HCT116 (cell line): ENCODE data around the gene ABL2. TPM values are rescaled to one million over a fixed set of nuclear protein-coding genes. Genes with fewer than 3 reads are reported as not detected.

ENCODE experiments used
- ATAC-seq: fragments of 200-7000 bp; cut with Tn5 transposase; 2 replicates; pipeline ENCODE4 v1.9.1; 2020; ENCODE audit warnings: mild to moderate bottlenecking, moderate library complexity
- BruUV-seq: library from RNA; stranded (reverse); fragments of 400-500 nt; replicated peaks from 2 replicates; lab custom pipeline; 2021; lab: Mats Ljungman, UMichigan
- CTCF ChIA-PET: fragments of 300-600 bp; sonication (Branson Sonifier 250); formaldehyde crosslinking; loops from one replicate; lab custom pipeline; 2021; ENCODE audit warnings: antibody characterized with exemption; lab: Charles Lee
- POLR2A ChIA-PET: fragments of 300-600, 350-600 bp; sonication (Branson Sonifier 250); formaldehyde crosslinking; loops from one replicate; lab custom pipeline; 2021; ENCODE audit warnings: antibody characterized with exemption; lab: Charles Lee
- RAD21 ChIA-PET, 2 experiments: fragments of 300-600 bp; sonication (Branson Sonifier 250); formaldehyde crosslinking; loops; one replicate each; lab custom pipeline; 2023; ENCODE audit warnings: low total read pairs in 2 of 2; ENCODE audit not compliant: uncharacterized antibody in 2 of 2, unreplicated experiment in 2 of 2, low non-redundant PET in 1 of 2; lab: Charles Lee
- DNase-seq: peaks from one replicate; pipeline ENCODE4 v3.0.0-alpha.2; 2010; ENCODE audit warnings: low read depth, low spot score
- H2AFZ ChIP-seq: fragments of 200-600 bp; shearing (Covaris generic), sonication (generic); 2 replicates; pipeline ENCODE4 v1.6.1; 2017; ENCODE audit warnings: low read depth, mixed run types, mixed read lengths, antibody characterized with exemption, low read length; ENCODE audit not compliant: poor library complexity, severe bottlenecking
- H3K27ac ChIP-seq: 2 replicates; pipeline ENCODE4 v1.5.1; 2012; ENCODE audit warnings: low read depth, low read length
- H3K27me3 ChIP-seq: fragments of 200-600 bp; sonication (generic); 2 replicates; pipeline ENCODE4 v1.6.1; 2016; ENCODE audit warnings: mixed run types, low read length, mixed read lengths; ENCODE audit not compliant: insufficient read depth
- H3K36me3 ChIP-seq, 2 experiments: fragments of 200-500 bp in 1 of 2; fragments of 200-600 bp in 1 of 2; sonication (Bioruptor generic) in 1 of 2; sonication (generic) in 1 of 2; 2 replicates each; pipeline versions ENCODE4 v1.5.1 to v1.6.1; 2014 to 2016; ENCODE audit warnings: low read length in 2 of 2, inconsistent platforms in 1 of 2, mixed read lengths in 1 of 2, mixed run types in 1 of 2; ENCODE audit not compliant: insufficient read depth in 2 of 2, control insufficient read depth in 1 of 2
- H3K4me1 ChIP-seq, 2 experiments: fragments of 200-600 bp in 1 of 2; sonication (generic) in 1 of 2; 2 replicates each; pipeline versions ENCODE4 v1.5.1 to v1.6.1; 2012 to 2017; ENCODE audit warnings: low read length in 2 of 2, inconsistent platforms in 1 of 2, mild to moderate bottlenecking in 1 of 2, mixed read lengths in 1 of 2, mixed run types in 1 of 2, moderate library complexity in 1 of 2; ENCODE audit not compliant: insufficient read depth in 2 of 2, control insufficient read depth in 1 of 2
- H3K4me2 ChIP-seq: fragments of 200-600 bp; sonication (generic); 2 replicates; pipeline ENCODE4 v1.6.1; 2017; ENCODE audit warnings: mixed run types, low read length, mixed read lengths
- H3K4me3 ChIP-seq, 2 experiments: fragments of 200-600 bp in 1 of 2; sonication (generic) in 1 of 2; replicated peaks in 1 of 2; 2 replicates each; pipeline ENCODE4 v1.5.1; 2011 to 2016; ENCODE audit warnings: low read length in 2 of 2, control low read depth in 1 of 2, low read depth in 1 of 2, mild to moderate bottlenecking in 1 of 2, mixed read lengths in 1 of 2, mixed run types in 1 of 2
- H3K79me2 ChIP-seq: fragments of 200-600 bp; sonication (generic); 2 replicates; pipeline ENCODE4 v1.6.1; 2017; ENCODE audit warnings: mild to moderate bottlenecking, mixed run types, low read length, moderate library complexity, mixed read lengths; ENCODE audit not compliant: insufficient read depth
- H3K9ac ChIP-seq: fragments of 200-600 bp; sonication (generic); 2 replicates; pipeline ENCODE4 v1.6.1; 2016; ENCODE audit warnings: low read length, mixed read lengths
- H3K9me2 ChIP-seq: fragments of 200-600 bp; sonication (generic), shearing (Covaris generic); 2 replicates; pipeline ENCODE4 v1.6.1; 2017; ENCODE audit warnings: mixed run types, mild to moderate bottlenecking, moderate library complexity; ENCODE audit not compliant: insufficient read depth
- H3K9me3 ChIP-seq, 2 experiments: fragments of 200-500 bp in 1 of 2; fragments of 200-600 bp in 1 of 2; sonication (Bioruptor generic) in 1 of 2; sonication (generic) in 1 of 2; 2 replicates each; pipeline ENCODE4 v1.6.1; 2014 to 2017; ENCODE audit warnings: low read length in 2 of 2, mixed read lengths in 2 of 2, inconsistent platforms in 1 of 2, low read depth in 1 of 2, mild to moderate bottlenecking in 1 of 2, mixed run types in 1 of 2, moderate library complexity in 1 of 2; ENCODE audit not compliant: control insufficient read depth in 1 of 2, insufficient read depth in 1 of 2
- H4K20me1 ChIP-seq: fragments of 200-600 bp; sonication (generic), shearing (Covaris generic); 2 replicates; pipeline ENCODE4 v1.6.1; 2017; ENCODE audit warnings: mixed run types, mild to moderate bottlenecking, moderate library complexity; ENCODE audit not compliant: insufficient read depth
- CBX3 ChIP-seq: IDR thresholded peaks from 2 replicates; pipeline ENCODE4 v1.6.1; 2012; ENCODE audit warnings: low read depth
- CEBPB ChIP-seq: IDR thresholded peaks from 2 replicates; pipeline ENCODE4 v1.6.1; 2012; ENCODE audit warnings: low read depth
- CTCF ChIP-seq, 3 experiments: fragments of 200-600 bp in 1 of 3; sonication (generic) in 1 of 3; IDR thresholded peaks in 2 of 3; conservative IDR thresholded peaks in 1 of 3; 2 replicates each; pipeline ENCODE4 v1.5.1; 2012 to 2017; ENCODE audit warnings: low read depth in 2 of 3, low read length in 2 of 3, antibody characterized with exemption in 1 of 3, borderline replicate concordance in 1 of 3, control low read depth in 1 of 3, mild to moderate bottlenecking in 1 of 3, mixed read lengths in 1 of 3, mixed run types in 1 of 3, moderate library complexity in 1 of 3; ENCODE audit not compliant: insufficient read depth in 1 of 3
- EZH2 ChIP-seq: fragments of 200-600 bp; sonication (generic); IDR thresholded peaks from 2 replicates; pipeline ENCODE4 v1.6.1; 2017; ENCODE audit warnings: antibody characterized with exemption, mixed run types
- EZH2phosphoT487 ChIP-seq: fragments of 200-600 bp; IDR thresholded peaks from 2 replicates; pipeline ENCODE4 v1.6.1; 2018; ENCODE audit warnings: antibody characterized with exemption, borderline replicate concordance
- FOSL1 ChIP-seq: IDR thresholded peaks from 2 replicates; pipeline ENCODE4 v1.6.1; 2012; ENCODE audit warnings: low read depth
- POLR2A ChIP-seq: IDR thresholded peaks from 2 replicates; pipeline ENCODE4 v1.7.0; 2011; ENCODE audit warnings: borderline replicate concordance; ENCODE audit not compliant: insufficient read depth, insufficient read length; ENCODE audit errors: extremely low read depth
- POLR2AphosphoS5 ChIP-seq: IDR thresholded peaks from 2 replicates; pipeline ENCODE4 v1.6.1; 2011; ENCODE audit warnings: mild to moderate bottlenecking, low read depth, low read length, moderate library complexity
- REST ChIP-seq: IDR thresholded peaks from 2 replicates; pipeline ENCODE4 v1.6.1; 2012; ENCODE audit warnings: low read depth
- SIN3A ChIP-seq: IDR thresholded peaks from 2 replicates; pipeline ENCODE4 v1.6.1; 2012; ENCODE audit warnings: low read depth
- SRF ChIP-seq: IDR thresholded peaks from 2 replicates; pipeline ENCODE4 v1.6.1; 2012; ENCODE audit warnings: low read depth
- TCF7L2 ChIP-seq: IDR thresholded peaks from 2 replicates; pipeline ENCODE4 v1.7.0; 2011; ENCODE audit warnings: borderline replicate concordance, inconsistent platforms; ENCODE audit not compliant: insufficient read depth, insufficient read length; ENCODE audit errors: extremely low read depth
- YY1 ChIP-seq: IDR thresholded peaks from 2 replicates; pipeline ENCODE4 v1.6.1; 2011; ENCODE audit warnings: low read length, low read depth, moderate library complexity, mild to moderate bottlenecking; ENCODE audit not compliant: insufficient replicate concordance; ENCODE audit errors: extremely low read depth
- ZBTB33 ChIP-seq: IDR thresholded peaks from 2 replicates; pipeline ENCODE4 v1.6.1; 2011; ENCODE audit warnings: mild to moderate bottlenecking, low read length, moderate library complexity; ENCODE audit not compliant: insufficient replicate concordance; ENCODE audit errors: extremely low read depth
- ZFX ChIP-seq: fragments of 450-650 bp; IDR thresholded peaks from 2 replicates; pipeline ENCODE4 v1.6.1; 2017
- intact Hi-C: fragments of 100-400 bp; cut with micrococcal nuclease; formaldehyde crosslinking; loops from 2 replicates; pipeline ENCODE4 v1.10.0; 2022
- total RNA-seq: library from RNA; stranded (reverse); gene quantifications from one replicate; pipeline ENCODE4 v1.2.1, GENCODE V29; 2021; ENCODE audit not compliant: unreplicated experiment

Gene ABL2
- total RNA-seq, 1 experiment from 2014 or later, result 22.9 TPM

GRCh38 chr1:179252606-179253005 lies 23.1 kb upstream of the ABL2 start:
- CTCF ChIA-PET, result interaction anchor here (1.4 to 2.1 kb wide), 4 partner anchors 347 to 562 kb away, joined by 7 to 22 read pairs (median 9); no protein-coding TSS in a partner anchor
- H2AFZ ChIP-seq, result no peak overlapping the region
- no peak overlapping the region for H3K9ac ChIP-seq
- H3K4me1 ChIP-seq, result no peaks in the 10 kb centered on the region
- DNase-seq (no peak), ATAC-seq (no peak)
- RAD21 ChIA-PET, result interaction anchor here in 1 of 2 experiments (1.2 kb wide), 1 partner anchor 557 kb away, joined by 5 read pairs; no protein-coding TSS in a partner anchor
- H3K9me3 ChIP-seq, result no peaks in the 10 kb centered on the region
- no peak overlapping the region for H3K27ac ChIP-seq
- intact Hi-C loops, result loop anchor here (10.0 kb wide), 1 partner anchor 562 kb away; no protein-coding TSS in a partner anchor
- H3K36me3 ChIP-seq, result no peaks in the 10 kb centered on the region
- no peaks in the 10 kb centered on the region for H3K9me2 ChIP-seq
- no peaks in the 10 kb centered on the region for H4K20me1 ChIP-seq
- no TSS peak for BruUV-seq
- POLR2A ChIA-PET, result interaction anchor here (1.4 kb wide), 1 partner anchor 40 kb away, joined by 3 read pairs; the partner anchor contains the start of gene SOAT1
- no peak overlapping the region for H3K4me2 ChIP-seq
- H3K4me3 ChIP-seq, result no peak overlapping the region
- TF ChIP-seq YY1 (no peak), SRF (no peak), CBX3 (no peak), CTCF (IDR thresholded peaks at IDR 0.05 in 2 of 3, conservative IDR thresholded peaks at IDR 0.05 in 1 of 3; ENCODE audit: borderline replicate concordance in 1 of 3, insufficient read depth in 1 of 3, low read depth in 2 of 3, low read length in 2 of 3) (no peak), ZFX (no peak), ZBTB33 (no peak), TCF7L2 (no peak), EZH2 (no peak), CEBPB (no peak), FOSL1 (no peak), SIN3A (no peak), POLR2AphosphoS5 (no peak), POLR2A (no peak), EZH2phosphoT487 (no peak), REST (no peak)
- TF ChIP-seq, all 23 proteins: peak for 0
- H3K27me3 ChIP-seq, result no peaks in the 10 kb centered on the region
- no peaks in the 10 kb centered on the region for H3K79me2 ChIP-seq
